ENCODE data around the gene BMP5. TPM values are rescaled to one million over a fixed set of nuclear protein-coding genes. Genes with fewer than 3 reads are reported as not detected.

The BMP5 gene
- polyA plus RNA-seq, 1 donor (not counting 4 experiments of a cell fraction or from before 2014, with no cell fraction given), result not detected

DNA sequence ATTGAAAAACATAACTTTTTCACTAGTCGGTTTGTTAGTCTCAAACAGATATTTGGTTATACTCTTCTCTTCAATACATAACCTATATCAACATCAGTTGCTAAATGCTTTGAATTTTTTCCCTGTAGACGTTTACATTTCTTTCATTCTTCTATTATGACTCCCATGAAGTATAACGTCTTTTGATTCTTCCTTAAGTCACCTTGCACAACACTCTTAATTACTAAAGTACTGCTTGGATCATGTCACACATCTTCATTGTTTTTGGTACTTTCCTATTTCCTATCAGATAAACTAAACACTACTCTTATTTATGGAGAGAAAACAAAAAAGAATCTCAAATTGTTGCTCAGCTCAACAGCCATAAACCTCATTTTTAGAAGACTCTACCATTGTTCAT, 23.0 kb upstream of the BMP5 start:
- Histone ChIP-seq H3K9ac (ENCODE audit: control insufficient read depth, extremely low read depth, insufficient read depth, low read length) (no peak overlapping the region), H3K27me3 (ENCODE audit: control insufficient read depth, extremely low read depth, insufficient read depth, low read length) (no peaks in the 10 kb centered on the region), H3K79me2 (ENCODE audit: control insufficient read depth, insufficient read depth, low read length) (no peaks in the 10 kb centered on the region), H3K4me1 (ENCODE audit: control insufficient read depth, extremely low read depth, insufficient read depth, low read length) (no peaks in the 10 kb centered on the region), H2AFZ (ENCODE audit: control insufficient read depth, low read length) (no peak overlapping the region), H3K9me3 (ENCODE audit: control insufficient read depth, low read depth, low read length) (no peaks in the 10 kb centered on the region), H3K36me3 (ENCODE audit: control insufficient read depth in 2 of 2, extremely low read depth in 1 of 2, insufficient read depth in 2 of 2, low read length in 2 of 2) (no peaks in the 10 kb centered on the region), H3K27ac (ENCODE audit: control insufficient read depth, insufficient read depth, low read length) (no peak overlapping the region), H3K4me2 (ENCODE audit: control insufficient read depth, extremely low read depth, insufficient read depth, low read depth, low read length) (no peak overlapping the region), H4K20me1 (ENCODE audit: control insufficient read depth, extremely low read depth, insufficient read depth, low read length) (no peaks in the 10 kb centered on the region), H3K9me1 (ENCODE audit: control insufficient read depth, extremely low read depth, insufficient read depth, low read length) (no peaks in the 10 kb centered on the region), H3K4me3 (ENCODE audit: control insufficient read depth in 2 of 3, extremely low read depth in 1 of 3, insufficient read depth in 2 of 3, low read depth in 1 of 3, low read length in 3 of 3) (no peak overlapping the region)
- FAIRE-seq (no peak), DNase-seq (ENCODE audit: low read depth, low spot score) (no peak)
- dilution Hi-C loops (cut with MboI; ENCODE audit: extremely low pct_ligation_motif_present, low sequenced_read_pairs), result no loop called here
- TF ChIP-seq, protein P1, sequence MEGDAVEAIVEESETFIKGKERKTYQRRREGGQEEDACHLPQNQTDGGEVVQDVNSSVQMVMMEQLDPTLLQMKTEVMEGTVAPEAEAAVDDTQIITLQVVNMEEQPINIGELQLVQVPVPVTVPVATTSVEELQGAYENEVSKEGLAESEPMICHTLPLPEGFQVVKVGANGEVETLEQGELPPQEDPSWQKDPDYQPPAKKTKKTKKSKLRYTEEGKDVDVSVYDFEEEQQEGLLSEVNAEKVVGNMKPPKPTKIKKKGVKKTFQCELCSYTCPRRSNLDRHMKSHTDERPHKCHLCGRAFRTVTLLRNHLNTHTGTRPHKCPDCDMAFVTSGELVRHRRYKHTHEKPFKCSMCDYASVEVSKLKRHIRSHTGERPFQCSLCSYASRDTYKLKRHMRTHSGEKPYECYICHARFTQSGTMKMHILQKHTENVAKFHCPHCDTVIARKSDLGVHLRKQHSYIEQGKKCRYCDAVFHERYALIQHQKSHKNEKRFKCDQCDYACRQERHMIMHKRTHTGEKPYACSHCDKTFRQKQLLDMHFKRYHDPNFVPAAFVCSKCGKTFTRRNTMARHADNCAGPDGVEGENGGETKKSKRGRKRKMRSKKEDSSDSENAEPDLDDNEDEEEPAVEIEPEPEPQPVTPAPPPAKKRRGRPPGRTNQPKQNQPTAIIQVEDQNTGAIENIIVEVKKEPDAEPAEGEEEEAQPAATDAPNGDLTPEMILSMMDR (optimal IDR thresholded peaks at IDR 0.05 in 1 of 3, IDR thresholded peaks at IDR 0.05 in 1 of 3, conservative IDR thresholded peaks at IDR 0.05 in 1 of 3; ENCODE audit: extremely low read depth in 1 of 3, insufficient read depth in 2 of 3, low read length in 3 of 3), result no peak
- TF ChIP-seq EZH2 (IDR thresholded peaks at IDR 0.05; ENCODE audit: low read length), result no peak

DNA sequence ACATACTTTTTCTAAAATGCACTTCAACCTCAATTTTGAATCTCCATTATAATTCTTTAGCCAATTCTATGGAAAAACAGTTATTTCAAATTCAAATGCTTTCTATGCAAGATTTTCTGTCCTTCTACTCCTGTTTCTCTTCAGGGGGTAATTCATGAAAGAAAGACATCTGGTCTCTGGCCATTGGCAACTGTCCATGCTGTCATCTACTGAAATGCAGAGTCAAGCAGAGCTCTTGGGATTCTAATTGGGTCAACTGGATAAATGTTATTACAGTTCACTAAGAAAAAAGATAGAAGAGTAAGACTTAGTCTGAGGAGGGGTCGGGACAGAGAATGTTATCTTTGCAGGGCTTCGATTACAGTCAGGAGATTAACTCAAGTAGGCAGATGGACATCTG, 22.0 kb upstream of the BMP5 start:
- no peaks in the 10 kb centered on the region for H3K9me1 ChIP-seq (ENCODE audit: control insufficient read depth, extremely low read depth, insufficient read depth, low read length)
- TF ChIP-seq EZH2 (IDR thresholded peaks at IDR 0.05; ENCODE audit: low read length), result no peak
- TF ChIP-seq, protein P1 (optimal IDR thresholded peaks at IDR 0.05 in 1 of 3, IDR thresholded peaks at IDR 0.05 in 1 of 3, conservative IDR thresholded peaks at IDR 0.05 in 1 of 3; ENCODE audit: extremely low read depth in 1 of 3, insufficient read depth in 2 of 3, low read length in 3 of 3), result no peak
- no peaks in the 10 kb centered on the region for H3K4me1 ChIP-seq (ENCODE audit: control insufficient read depth, extremely low read depth, insufficient read depth, low read length)
- no peaks in the 10 kb centered on the region for H3K27me3 ChIP-seq (ENCODE audit: control insufficient read depth, extremely low read depth, insufficient read depth, low read length)
- no peak for DNase-seq (ENCODE audit: low read depth, low spot score)
- H3K79me2 ChIP-seq (ENCODE audit: control insufficient read depth, insufficient read depth, low read length), result no peaks in the 10 kb centered on the region
- no peak overlapping the region for H3K4me2 ChIP-seq (ENCODE audit: control insufficient read depth, extremely low read depth, insufficient read depth, low read depth, low read length)
- H2AFZ ChIP-seq (ENCODE audit: control insufficient read depth, low read length), result no peak overlapping the region
- no peaks in the 10 kb centered on the region for H3K9me3 ChIP-seq (ENCODE audit: control insufficient read depth, low read depth, low read length)
- no peak overlapping the region for H3K4me3 ChIP-seq (ENCODE audit: control insufficient read depth in 2 of 3, extremely low read depth in 1 of 3, insufficient read depth in 2 of 3, low read depth in 1 of 3, low read length in 3 of 3)
- dilution Hi-C loops (cut with MboI; ENCODE audit: extremely low pct_ligation_motif_present, low sequenced_read_pairs), result no loop called here
- no peak overlapping the region for H3K27ac ChIP-seq (ENCODE audit: control insufficient read depth, insufficient read depth, low read length)
- no peaks in the 10 kb centered on the region for H3K36me3 ChIP-seq (ENCODE audit: control insufficient read depth in 2 of 2, extremely low read depth in 1 of 2, insufficient read depth in 2 of 2, low read length in 2 of 2)
- H3K9ac ChIP-seq (ENCODE audit: control insufficient read depth, extremely low read depth, insufficient read depth, low read length), result no peak overlapping the region
- no peak for FAIRE-seq
- H4K20me1 ChIP-seq (ENCODE audit: control insufficient read depth, extremely low read depth, insufficient read depth, low read length), result no peaks in the 10 kb centered on the region

Measured in keratinocyte (primary cell).